H9 (cell line): ENCODE measurements around the gene LPP. TPM values are rescaled to one million over a fixed set of nuclear protein-coding genes. Genes with fewer than 3 reads are reported as not detected.

Experiments used
- DNase-seq: peaks from one replicate; pipeline ENCODE4 v3.0.0-alpha.2; 2017
- H2AFZ ChIP-seq: one replicate; pipeline ENCODE4 v1.6.1; 2013; ENCODE audit warnings: mild to moderate bottlenecking, low read length, control low read depth, moderate library complexity
- H2AK5ac ChIP-seq: 2 replicates; pipeline ENCODE4 v1.6.1; 2013; ENCODE audit warnings: low read length, control low read depth, mixed read lengths; ENCODE audit not compliant: insufficient read length
- H2BK120ac ChIP-seq: one replicate; pipeline ENCODE4 v1.6.1; 2013; ENCODE audit warnings: low read depth, mild to moderate bottlenecking, low read length, control low read depth, inconsistent platforms; ENCODE audit not compliant: poor library complexity, severe bottlenecking
- H2BK12ac ChIP-seq: 2 replicates; pipeline ENCODE4 v1.6.1; 2013; ENCODE audit warnings: low read length, control low read depth, mixed read lengths, low read depth; ENCODE audit not compliant: insufficient read length
- H2BK15ac ChIP-seq: 2 replicates; pipeline ENCODE4 v1.6.1; 2013; ENCODE audit warnings: low read depth, low read length, control low read depth
- H2BK20ac ChIP-seq: one replicate; pipeline ENCODE4 v1.6.1; 2013; ENCODE audit warnings: low read depth, mild to moderate bottlenecking, low read length, control low read depth, inconsistent platforms; ENCODE audit not compliant: poor library complexity, severe bottlenecking
- H2BK5ac ChIP-seq: 2 replicates; pipeline ENCODE4 v1.6.1; 2013; ENCODE audit warnings: low read length, control low read depth, mixed read lengths; ENCODE audit not compliant: insufficient read length
- H3K14ac ChIP-seq: 2 replicates; pipeline ENCODE4 v1.6.1; 2013; ENCODE audit warnings: low read length, control low read depth; ENCODE audit not compliant: insufficient read depth
- H3K18ac ChIP-seq: 2 replicates; pipeline ENCODE4 v1.6.1; 2013; ENCODE audit warnings: low read depth, mild to moderate bottlenecking, mixed read lengths, low read length, control low read depth; ENCODE audit not compliant: insufficient read length
- H3K23ac ChIP-seq: 2 replicates; pipeline ENCODE4 v1.6.1; 2013; ENCODE audit warnings: low read length, control low read depth, mixed read lengths, low read depth; ENCODE audit not compliant: insufficient read length
- H3K23me2 ChIP-seq: 2 replicates; pipeline ENCODE4 v1.6.1; 2013; ENCODE audit warnings: low read depth, mild to moderate bottlenecking, mixed read lengths, low read length, control low read depth; ENCODE audit not compliant: insufficient read length, poor library complexity, severe bottlenecking
- H3K27ac ChIP-seq: 2 replicates; pipeline ENCODE4 v1.5.1; 2013; ENCODE audit warnings: low read length, control low read depth, mixed read lengths, low read depth; ENCODE audit not compliant: insufficient read length
- H3K27me3 ChIP-seq: 2 replicates; pipeline ENCODE4 v1.6.1; 2013; ENCODE audit warnings: low read length, control low read depth, inconsistent platforms; ENCODE audit not compliant: insufficient read depth
- H3K4ac ChIP-seq: 2 replicates; pipeline ENCODE4 v1.6.1; 2013; ENCODE audit warnings: low read depth, mild to moderate bottlenecking, control low read depth, inconsistent platforms, low read length, moderate library complexity
- H3K4me1 ChIP-seq: 2 replicates; pipeline ENCODE4 v1.6.1; 2013; ENCODE audit warnings: low read length, control low read depth, inconsistent platforms; ENCODE audit not compliant: insufficient read depth
- H3K4me2 ChIP-seq: 2 replicates; pipeline ENCODE4 v1.6.1; 2013; ENCODE audit warnings: low read length, control low read depth, mixed read lengths; ENCODE audit not compliant: insufficient read length, insufficient read depth
- H3K56ac ChIP-seq: 2 replicates; pipeline ENCODE4 v1.6.1; 2013; ENCODE audit warnings: low read depth, mild to moderate bottlenecking, mixed read lengths, low read length, control low read depth; ENCODE audit not compliant: insufficient read length
- H3K79me1 ChIP-seq: 2 replicates; pipeline ENCODE4 v1.6.1; 2013; ENCODE audit warnings: low read depth, mild to moderate bottlenecking, moderate library complexity, low read length, control low read depth, inconsistent platforms; ENCODE audit not compliant: insufficient read depth, poor library complexity, severe bottlenecking
- H3K79me2 ChIP-seq: 2 replicates; pipeline ENCODE4 v1.6.1; 2013; ENCODE audit warnings: low read length, control low read depth, inconsistent platforms; ENCODE audit not compliant: insufficient read depth
- H3K9ac ChIP-seq: 2 replicates; pipeline ENCODE4 v1.6.1; 2013; ENCODE audit warnings: low read length, control low read depth, mixed read lengths; ENCODE audit not compliant: insufficient read length; ENCODE audit errors: extremely low read depth
- H3K9me3 ChIP-seq: one replicate; pipeline ENCODE4 v1.6.1; 2013; ENCODE audit warnings: low read depth, low read length, inconsistent platforms; ENCODE audit not compliant: control insufficient read depth
- H3T11ph ChIP-seq: one replicate; pipeline ENCODE4 v1.6.1; 2013; ENCODE audit warnings: mild to moderate bottlenecking, low read length, control low read depth, inconsistent platforms
- H4K20me1 ChIP-seq: one replicate; pipeline ENCODE4 v1.6.1; 2013; ENCODE audit not compliant: control insufficient read depth, insufficient read length, insufficient read depth
- H4K5ac ChIP-seq: 2 replicates; pipeline ENCODE4 v1.6.1; 2013; ENCODE audit warnings: low read depth, mild to moderate bottlenecking, mixed read lengths, low read length, control low read depth; ENCODE audit not compliant: insufficient read length
- H4K8ac ChIP-seq: replicated peaks from 2 replicates; pipeline ENCODE4 v1.6.1; 2013; ENCODE audit warnings: low read length, control low read depth, mixed read lengths, low read depth; ENCODE audit not compliant: insufficient read length
- H4K91ac ChIP-seq: 2 replicates; pipeline ENCODE4 v1.6.1; 2013; ENCODE audit warnings: low read depth, mild to moderate bottlenecking, moderate library complexity, mixed read lengths, low read length, control low read depth; ENCODE audit not compliant: insufficient read length
- H3K27ac Mint-ChIP-seq, 3 experiments: 2 replicates in 2 of 3; 3 replicates in 1 of 3; pipeline ENCODE4 v1.8.0; 2020 to 2021; ENCODE audit warnings: mixed read lengths in 3 of 3, mild to moderate bottlenecking in 1 of 3, moderate library complexity in 1 of 3
- H3K27me3 Mint-ChIP-seq: 2 replicates; pipeline ENCODE4 v1.8.0; 2021; ENCODE audit warnings: low read depth, mild to moderate bottlenecking, moderate library complexity, mixed read lengths
- H3K36me3 Mint-ChIP-seq, 3 experiments: 2 replicates in 2 of 3; 3 replicates in 1 of 3; pipeline ENCODE4 v1.8.0; 2020 to 2021; ENCODE audit warnings: low read depth in 3 of 3, mixed read lengths in 3 of 3; ENCODE audit not compliant: insufficient read depth in 1 of 3
- H3K4me1 Mint-ChIP-seq, 2 experiments: 2 replicates each; pipeline ENCODE4 v1.8.0; 2020; ENCODE audit warnings: mixed read lengths in 2 of 2
- H3K4me3 Mint-ChIP-seq, 2 experiments: 2 replicates in 1 of 2; 3 replicates in 1 of 2; pipeline ENCODE4 v1.8.0; 2020 to 2021; ENCODE audit warnings: mild to moderate bottlenecking in 2 of 2, mixed read lengths in 2 of 2, moderate library complexity in 1 of 2
- H3K9me3 Mint-ChIP-seq, 2 experiments: 2 replicates in 1 of 2; 3 replicates in 1 of 2; pipeline ENCODE4 v1.8.0; 2020; ENCODE audit warnings: mild to moderate bottlenecking in 2 of 2, mixed read lengths in 2 of 2, moderate library complexity in 1 of 2
- CTCF ChIP-seq: fragments of 200-600 bp; sonication (generic); conservative IDR thresholded peaks from 3 replicates; pipeline ENCODE4 v1.8.0; 2021; ENCODE audit warnings: antibody characterized with exemption, mild to moderate bottlenecking
- WGBS: extraction: QIAGEN DNeasy Blood & Tissue Kit; methylation state at CpG from one replicate; pipeline ENCODE4 v1.1.7; 2013; ENCODE audit warnings: missing lambda C conversion rate, low lambda C conversion rate, mixed read lengths; ENCODE audit not compliant: insufficient read length; ENCODE audit errors: extremely low coverage; 5-methylcytosine and 5-hydroxymethylcytosine counted together
- total RNA-seq: library from RNA; stranded (reverse); gene quantifications from 2 replicates; pipeline ENCODE4 v1.2.1, GENCODE V29; 2021

The LPP gene
- total RNA-seq, 1 experiment from 2014 or later: 64.6 TPM

- Histone ChIP-seq H3K23me2 (no peaks in the 10 kb centered on the region), H3T11ph (no peak overlapping the region), H2AFZ (no peak overlapping the region), H2BK15ac (no peak overlapping the region), H2BK5ac (no peak overlapping the region), H3K27me3 (no peaks in the 10 kb centered on the region), H2BK20ac (no peak overlapping the region), H3K14ac (no peak overlapping the region), H3K27ac (no peak overlapping the region), H3K79me2 (peaks cover 2% of the 10 kb centered on the region; the same call in 1 of the 2 replicates), H3K56ac (no peak overlapping the region), H3K9me3 (no peaks in the 10 kb centered on the region), H3K23ac (no peak overlapping the region), H4K5ac (no peak overlapping the region), H2BK12ac (no peak overlapping the region), H3K18ac (no peak overlapping the region), H2AK5ac (no peak overlapping the region), H3K4me2 (no peak overlapping the region), H2BK120ac (no peak overlapping the region), H4K20me1 (no peaks in the 10 kb centered on the region), H4K91ac (no peak overlapping the region), H3K79me1 (no peaks in the 10 kb centered on the region), H4K8ac (no peak overlapping the region), H3K4ac (no peak overlapping the region), H3K9ac (no peak overlapping the region), H3K4me1 (no peaks in the 10 kb centered on the region)
- DNase-seq: no peak
- H3K4me1 Mint-ChIP-seq: peaks cover 5% of the 10 kb centered on the region in 2 experiments; a peak in 2 of 4 replicates
- WGBS: no CpG with 5 or more reads among the region's 5 CpGs
- no peak overlapping the region for H3K4me3 Mint-ChIP-seq
- no peak overlapping the region for H3K27ac Mint-ChIP-seq
- no peaks in the 10 kb centered on the region for H3K27me3 Mint-ChIP-seq
- H3K36me3 Mint-ChIP-seq: peaks cover 0 to 5% (median 0%) of the 10 kb centered on the region in 3 experiments; a peak in 3 of 7 replicates
- peaks cover 0 to 7% of the 10 kb centered on the region in 2 experiments; a peak in 3 of 5 replicates for H3K9me3 Mint-ChIP-seq
- no peak for TF ChIP-seq CTCF
Measured at GRCh38 chr3:188253123-188253793, 99.3 kb downstream of the LPP start.
